ENCODE data around the gene KYNU. TPM values are rescaled to one million over a fixed set of nuclear protein-coding genes. Genes with fewer than 3 reads are reported as not detected.

Gene KYNU
- total and polyA plus RNA-seq, 2 of the 13 experiments (the other 11 are each of a cell fraction or from before 2014, with no cell fraction given), result 21.9 to 68.6 TPM

GRCh38 chr2:142863485-142863961, 13.9 kb upstream of the KYNU start (continued):
- TF ChIP-seq ATM (IDR thresholded peaks at IDR 0.05; ENCODE audit: borderline replicate concordance), result no peak
- TF ChIP-seq ZNF83 (CRISPR knock-in tag; IDR thresholded peaks at IDR 0.05; ENCODE audit: borderline replicate concordance), result no peak
- TF ChIP-seq SIN3A (IDR thresholded peaks at IDR 0.05; ENCODE audit: borderline replicate concordance, low read depth, low read length), result no peak
- no peak for TF ChIP-seq NFKB2 (CRISPR knock-in tag; IDR thresholded peaks at IDR 0.05; ENCODE audit: borderline replicate concordance)
- TF ChIP-seq HNF4G (IDR thresholded peaks at IDR 0.05; ENCODE audit: borderline replicate concordance, low read depth, low read length), result no peak
- TF ChIP-seq HNF4G (CRISPR knock-in tag; IDR thresholded peaks at IDR 0.05; ENCODE audit: borderline replicate concordance, low read depth), result no peak
- TF ChIP-seq KLF11 (CRISPR knock-in tag; IDR thresholded peaks at IDR 0.05), result no peak; the same call in 1 of the 2 replicates
- no peak for TF ChIP-seq E2F5 (CRISPR knock-in tag; conservative IDR thresholded peaks at IDR 0.05)
- peak; percentile 38; the same call in 1 of the 2 replicates for TF ChIP-seq MAFF (IDR thresholded peaks at IDR 0.05; ENCODE audit: low read depth, low read length)
- TF ChIP-seq GATAD1 (CRISPR knock-in tag; IDR thresholded peaks at IDR 0.05), result peak; percentile 64
- TF ChIP-seq ISX (CRISPR knock-in tag; conservative IDR thresholded peaks at IDR 0.05), result no peak
- no peak for TF ChIP-seq SP2 (CRISPR knock-in tag; IDR thresholded peaks at IDR 0.05)
- peak; percentile 71; the same call in 1 of the 2 replicates for TF ChIP-seq TCF7L2 (IDR thresholded peaks at IDR 0.05; ENCODE audit: low read depth, low read length)
- peak; percentile 100 for TF ChIP-seq SOX5 (CRISPR knock-in tag; IDR thresholded peaks at IDR 0.05; ENCODE audit: borderline replicate concordance)
- TF ChIP-seq GPN1 (CRISPR knock-in tag; IDR thresholded peaks at IDR 0.05; ENCODE audit: borderline replicate concordance), result no peak
- TF ChIP-seq ZNF792 (CRISPR knock-in tag; IDR thresholded peaks at IDR 0.05), result peak; percentile 87
- TF ChIP-seq SMARCC2 (IDR thresholded peaks at IDR 0.05), result peak; percentile 85
- peak; percentile 82 for TF ChIP-seq TFE3 (CRISPR knock-in tag; IDR thresholded peaks at IDR 0.05)
- no peak for TF ChIP-seq HES4 (CRISPR knock-in tag; IDR thresholded peaks at IDR 0.05; ENCODE audit: borderline replicate concordance)
- 0 out of 2 replicates have a peak, but pooled peaks have one; percentile 77 for TF ChIP-seq CCDC6 (CRISPR knock-in tag; IDR thresholded peaks at IDR 0.05)
- no peak for TF ChIP-seq ZNF33B (CRISPR knock-in tag; IDR thresholded peaks at IDR 0.05)
- no peak for TF ChIP-seq TBP (CRISPR knock-in tag; IDR thresholded peaks at IDR 0.05)
- TF ChIP-seq MTA1 (CRISPR knock-in tag; IDR thresholded peaks at IDR 0.05; ENCODE audit: borderline replicate concordance), result no peak; the same call in 1 of the 2 replicates
- no peak for TF ChIP-seq HCFC1 (IDR thresholded peaks at IDR 0.05; ENCODE audit: low read depth, low read length)
- TF ChIP-seq ZNF556 (CRISPR knock-in tag; IDR thresholded peaks at IDR 0.05; ENCODE audit: borderline replicate concordance), result no peak; the same call in 1 of the 2 replicates
- no peak for TF ChIP-seq CC2D1A (CRISPR knock-in tag; IDR thresholded peaks at IDR 0.05)
- peak in 1 of 2 experiments; percentile 78; a peak in 2 of 4 replicates for TF ChIP-seq KLF16 (CRISPR knock-in tag; IDR thresholded peaks at IDR 0.05)
- TF ChIP-seq MAF1 (CRISPR knock-in tag; IDR thresholded peaks at IDR 0.05; ENCODE audit: borderline replicate concordance), result no peak
- 0 out of 2 replicates have a peak, but pooled peaks have one; percentile 79 for TF ChIP-seq ZNF816 (CRISPR knock-in tag; IDR thresholded peaks at IDR 0.05; ENCODE audit: borderline replicate concordance)
- TF ChIP-seq ARID3A (IDR thresholded peaks at IDR 0.05; ENCODE audit: low read depth, low read length), result peak; percentile 99

Data from HepG2 (cell line).